ENCODE data around the gene TRHDE. TPM values are rescaled to one million over a fixed set of nuclear protein-coding genes. Genes with fewer than 3 reads are reported as not detected.

Gene TRHDE
- total RNA-seq, 1 experiment from 2014 or later, result 0.74 TPM

GRCh38 chr12:72570601-72571000, 298.4 kb downstream of the TRHDE start:
- Histone ChIP-seq H3K36me3 (ENCODE audit: low read depth) (no peaks in the 10 kb centered on the region), H3F3A (ENCODE audit: insufficient read depth, low read depth) (no peaks in the 10 kb centered on the region), H3K79me2 (ENCODE audit: low read depth) (no peaks in the 10 kb centered on the region), H3K9me3 (ENCODE audit: insufficient read depth, low read depth) (no peaks in the 10 kb centered on the region), H3K4me2 (no peak overlapping the region), H3K9me2 (ENCODE audit: insufficient read depth) (no peaks in the 10 kb centered on the region), H3K27ac (no peak overlapping the region), H2AFZ (no peak overlapping the region), H3K27me3 (ENCODE audit: insufficient read depth, low read depth) (no peaks in the 10 kb centered on the region), H4K20me1 (ENCODE audit: insufficient read depth) (no peaks in the 10 kb centered on the region), H3K4me3 (no peak overlapping the region), H3K4me1 (replicated peaks; ENCODE audit: insufficient read depth) (no peaks in the 10 kb centered on the region)
- DNase-seq, result no peak
- intact Hi-C loops (cut with micrococcal nuclease; ENCODE audit: unreplicated experiment), result no loop called here
- ChIA-PET CTCF (no interaction called here), POLR2A (ENCODE audit: unreplicated experiment) (no interaction called here)
- no TSS peak for BruUV-seq (replicated peaks)
- TF ChIP-seq CTCF (conservative IDR thresholded peaks at IDR 0.05), result 0 out of 2 replicates have a peak, but pooled peaks have one; percentile 21
- TF ChIP-seq EZH2 (IDR thresholded peaks at IDR 0.05; ENCODE audit: low read depth), result no peak

- Histone ChIP-seq H3K4me3 (no peak overlapping the region), H3K27me3 (ENCODE audit: insufficient read depth, low read depth) (no peaks in the 10 kb centered on the region), H3K27ac (no peak overlapping the region), H3K4me2 (no peak overlapping the region), H2AFZ (no peak overlapping the region), H4K20me1 (ENCODE audit: insufficient read depth) (no peaks in the 10 kb centered on the region), H3K4me1 (replicated peaks; ENCODE audit: insufficient read depth) (no peaks in the 10 kb centered on the region), H3K36me3 (ENCODE audit: low read depth) (no peaks in the 10 kb centered on the region), H3K9me2 (ENCODE audit: insufficient read depth) (no peaks in the 10 kb centered on the region), H3K79me2 (ENCODE audit: low read depth) (no peaks in the 10 kb centered on the region), H3F3A (ENCODE audit: insufficient read depth, low read depth) (no peaks in the 10 kb centered on the region), H3K9me3 (ENCODE audit: insufficient read depth, low read depth) (no peaks in the 10 kb centered on the region)
- no peak for DNase-seq
- intact Hi-C loops (cut with micrococcal nuclease; ENCODE audit: unreplicated experiment), result no loop called here
- ChIA-PET CTCF (no interaction called here), POLR2A (ENCODE audit: unreplicated experiment) (no interaction called here)
- BruUV-seq (replicated peaks), result no TSS peak
- TF ChIP-seq CTCF (conservative IDR thresholded peaks at IDR 0.05), result no peak
- TF ChIP-seq EZH2 (IDR thresholded peaks at IDR 0.05; ENCODE audit: low read depth), result no peak
These were observed 302.0 kb downstream of the TRHDE start for GRCh38 chr12:72574138-72574537.

GRCh38 chr12:72578327-72578726, 306.2 kb downstream of the TRHDE start:
- TF ChIP-seq EZH2 (IDR thresholded peaks at IDR 0.05; ENCODE audit: low read depth) (no peak), CTCF (conservative IDR thresholded peaks at IDR 0.05) (no peak)
- H3K4me2 ChIP-seq, result no peak overlapping the region
- intact Hi-C loops (cut with micrococcal nuclease; ENCODE audit: unreplicated experiment), result no loop called here
- no peaks in the 10 kb centered on the region for H3K4me1 ChIP-seq (replicated peaks; ENCODE audit: insufficient read depth)
- no peaks in the 10 kb centered on the region for H3K27me3 ChIP-seq (ENCODE audit: insufficient read depth, low read depth)
- no peaks in the 10 kb centered on the region for H3K36me3 ChIP-seq (ENCODE audit: low read depth)
- H2AFZ ChIP-seq, result no peak overlapping the region; the same call in 1 of the 2 replicates
- H4K20me1 ChIP-seq (ENCODE audit: insufficient read depth), result no peaks in the 10 kb centered on the region
- ChIA-PET POLR2A (ENCODE audit: unreplicated experiment) (no interaction called here), CTCF (no interaction called here)
- no peak overlapping the region for H3K27ac ChIP-seq
- H3K79me2 ChIP-seq (ENCODE audit: low read depth), result no peaks in the 10 kb centered on the region
- H3K9me3 ChIP-seq (ENCODE audit: insufficient read depth, low read depth), result no peaks in the 10 kb centered on the region
- DNase-seq, result no peak
- BruUV-seq (replicated peaks), result no TSS peak
- H3K9me2 ChIP-seq (ENCODE audit: insufficient read depth), result no peaks in the 10 kb centered on the region
- no peak overlapping the region for H3K4me3 ChIP-seq
- H3F3A ChIP-seq (ENCODE audit: insufficient read depth, low read depth), result no peaks in the 10 kb centered on the region

Data from PC-9 (cell line).